Body of pancreas (tissue), 4 donors: ENCODE measurements around the gene XPO6. TPM values are rescaled to one million over a fixed set of nuclear protein-coding genes. Genes with fewer than 3 reads are reported as not detected.

Experiments
- ATAC-seq: fragments of 150-250 bp; one replicate; pipeline ENCODE4 v1.9.1; 2016
- DNase-seq, 4 donors: peaks; one replicate each; pipeline ENCODE4 v3.0.0-alpha.2; 2019
- H3K27ac ChIP-seq, 4 donors: fragments of 200-600 bp; sonication (generic); 1 replicate in 3 of 4; 2 replicates in 1 of 4; pipeline versions ENCODE4 v1.5.1 to v1.6.1; 2016 to 2019; ENCODE audit warnings: mild to moderate bottlenecking in 1 of 4, mixed read lengths in 1 of 4, moderate library complexity in 1 of 4
- H3K27me3 ChIP-seq, 2 donors: fragments of 200-600 bp; sonication (generic); one replicate each; pipeline ENCODE4 v1.6.0; 2016; ENCODE audit warnings: mild to moderate bottlenecking in 1 of 2
- H3K36me3 ChIP-seq, 2 donors: fragments of 200-600 bp; sonication (generic); replicated peaks in 1 of 2; 2 replicates each; pipeline ENCODE4 v1.5.1; 2016; ENCODE audit warnings: low read depth in 2 of 2; ENCODE audit not compliant: insufficient read depth in 1 of 2
- H3K4me1 ChIP-seq: fragments of 200-600 bp; sonication (generic); one replicate; pipeline ENCODE4 v1.6.0; 2016
- H3K4me3 ChIP-seq, 2 donors: fragments of 200-600 bp; sonication (generic); 1 replicate in 1 of 2; 2 replicates in 1 of 2; pipeline ENCODE4 v1.5.1; 2016 to 2019
- H3K9me3 ChIP-seq, 3 donors: fragments of 200-600 bp; sonication (generic); 1 replicate in 2 of 3; 2 replicates in 1 of 3; pipeline ENCODE4 v1.5.1; 2016
- CTCF ChIP-seq, 7 experiments: fragments of 450-650 bp in 4 of 7; fragments of 200-600 bp in 3 of 7; sonication (generic) in 3 of 7; IDR thresholded peaks; one replicate each; pipeline ENCODE4 v1.5.1; 2016 to 2019; ENCODE audit warnings: antibody characterized with exemption in 7 of 7
- POLR2A ChIP-seq, 3 donors: fragments of 450-650 bp; IDR thresholded peaks; one replicate each; pipeline ENCODE4 v1.6.1; 2016; ENCODE audit warnings: antibody characterized with exemption in 3 of 3, mild to moderate bottlenecking in 2 of 3
- WGBS, 2 donors: methylation state at CpG; one replicate each; pipeline ENCODE4 v1.1.5; 2017; 5-methylcytosine and 5-hydroxymethylcytosine counted together
- intact Hi-C: fragments of 100-400 bp; cut with DNase I; formaldehyde crosslinking; loops from one replicate; pipeline ENCODE4 v1.15.1; 2023
- total RNA-seq, 2 donors: library from RNA; depleted of rRNA; stranded (reverse); fragments of >200 nt; gene quantifications; one replicate each; pipeline ENCODE4 v1.1.0, GENCODE V29; 2016

The XPO6 gene
- total RNA-seq: 100 to 1,000 TPM in 1 of 2 donors, 10 to 100 TPM in 1; 54.7 to 103 TPM

GRCh38 chr16:28211758-28212531 lies at the start of gene XPO6:
Gene XPO6, minus strand, starts transcription at chr16:28211965. Its CDS starts 597 bp downstream, at chr16:28211368.
- no peaks in the 10 kb centered on the region for H3K36me3 ChIP-seq
- TF ChIP-seq CTCF (IDR thresholded peaks at IDR 0.05): peak in 1 of 7 experiments; percentile 3
- peak in 2 of 3 donors; percentile 26 to 53 for TF ChIP-seq POLR2A (IDR thresholded peaks at IDR 0.05)
- no peaks in the 10 kb centered on the region for H3K27me3 ChIP-seq
- peak; percentile 96 to 99 (median 98) for DNase-seq
- peak within 1 kb of the TSS; percentile 27 to 80 (median 66) for H3K27ac ChIP-seq
- peak within 1 kb of the TSS; percentile 58 to 69 for H3K4me3 ChIP-seq
- WGBS, 2 donors: 6% methylated on average over 18 to 25 of the region's 76 CpGs
- H3K4me1 ChIP-seq: peaks cover 25% of the 10 kb centered on the region
- peak; percentile 93 for ATAC-seq
- intact Hi-C loops: no loop called here
- no peaks in the 10 kb centered on the region for H3K9me3 ChIP-seq

- Histone ChIP-seq H3K9me3 (no peaks in the 10 kb centered on the region), H3K4me1 (peaks cover 12% of the 10 kb centered on the region), H3K27me3 (peaks cover 0 to 8% of the 10 kb centered on the region in 2 donors), H3K27ac (no peak overlapping the region), H3K36me3 (no peaks in the 10 kb centered on the region), H3K4me3 (no peak overlapping the region)
- ATAC-seq (no peak), DNase-seq (no peak)
- 100% methylated on average over 1 of the region's 1 CpG; no CpG with 5 or more reads in 1 of the 2 donors for WGBS, 2 donors
- intact Hi-C loops: no loop called here
- TF ChIP-seq POLR2A (IDR thresholded peaks at IDR 0.05): no peak
- no peak for TF ChIP-seq CTCF (IDR thresholded peaks at IDR 0.05)
Measured at GRCh38 chr16:28260193-28260592, 48.4 kb upstream of the XPO6 start.

- H3K4me1 ChIP-seq: peaks cover 12% of the 10 kb centered on the region
- no peaks in the 10 kb centered on the region for H3K36me3 ChIP-seq
- ATAC-seq: no peak
- 80 to 87% methylated on average over 7 of the region's 7 CpGs for WGBS, 2 donors
- TF ChIP-seq CTCF (IDR thresholded peaks at IDR 0.05) (no peak), POLR2A (IDR thresholded peaks at IDR 0.05) (no peak)
- H3K4me3 ChIP-seq: no peak overlapping the region
- no peak for DNase-seq
- no peak overlapping the region for H3K27ac ChIP-seq
- H3K27me3 ChIP-seq: peaks cover 0 to 8% of the 10 kb centered on the region in 2 donors
- no peaks in the 10 kb centered on the region for H3K9me3 ChIP-seq
- intact Hi-C loops: no loop called here
Measured at GRCh38 chr16:28259781-28260150, 48.0 kb upstream of the XPO6 start.

GRCh38 chr16:28259091-28259780 lies 47.5 kb upstream of the XPO6 start:
- WGBS, 2 donors: 48 to 65% methylated on average over 5 to 24 of the region's 29 CpGs
- Histone ChIP-seq H3K4me1 (peaks cover 12% of the 10 kb centered on the region), H3K36me3 (no peaks in the 10 kb centered on the region), H3K4me3 (no peak overlapping the region), H3K27me3 (peaks cover 0 to 8% of the 10 kb centered on the region in 2 donors), H3K27ac (no peak overlapping the region), H3K9me3 (no peaks in the 10 kb centered on the region)
- TF ChIP-seq CTCF (IDR thresholded peaks at IDR 0.05): no peak
- TF ChIP-seq POLR2A (IDR thresholded peaks at IDR 0.05): no peak
- DNase-seq (no peak), ATAC-seq (no peak)
- intact Hi-C loops: no loop called here
